SK-N-SH (cell line): Measurements from ENCODE around the gene CADM1. TPM values are rescaled to one million over a fixed set of nuclear protein-coding genes. Genes with fewer than 3 reads are reported as not detected.

ENCODE experiments used
- CTCF ChIA-PET: fragments of 300-600, 350-600 bp; formaldehyde crosslinking; extraction: SDS; loops from one replicate; lab custom pipeline; 2021; lab: Yijun Ruan, JAX
- POLR2A ChIA-PET: fragments of 350-600 bp; sonication (Branson Sonifier 250); formaldehyde crosslinking; extraction: SDS; loops from one replicate; lab custom pipeline; 2020; ENCODE audit warnings: antibody characterized with exemption, inconsistent platforms; lab: Yijun Ruan, JAX
- DNase-seq: peaks from one replicate; pipeline ENCODE4 v3.0.0; 2012
- H2AFZ ChIP-seq: fragments of 200-600 bp; sonication (generic); 2 replicates; pipeline ENCODE4 v1.8.1; 2016; ENCODE audit warnings: antibody characterized with exemption, mild to moderate bottlenecking, low read depth
- H3F3A ChIP-seq: fragments of 200-600 bp; sonication (generic); replicated peaks from 2 replicates; pipeline ENCODE3; 2016; ENCODE audit warnings: antibody characterized with exemption, mild to moderate bottlenecking; ENCODE audit not compliant: insufficient read depth
- H3K27ac ChIP-seq, 2 experiments: fragments of 200-500 bp in 1 of 2; fragments of 200-600 bp in 1 of 2; sonication (Bioruptor generic) in 1 of 2; sonication (generic), shearing (Covaris generic) in 1 of 2; 2 replicates each; pipeline versions ENCODE4 v1.5.1 to v1.6.1; 2014 to 2016; ENCODE audit warnings: low read depth in 2 of 2, inconsistent platforms in 1 of 2, low read length in 1 of 2, mild to moderate bottlenecking in 1 of 2, mixed read lengths in 1 of 2
- H3K27me3 ChIP-seq: fragments of 200-600 bp; sonication (generic), shearing (Covaris generic); 2 replicates; pipeline ENCODE4 v1.6.1; 2016; ENCODE audit warnings: mixed run types; ENCODE audit not compliant: insufficient read depth
- H3K36me3 ChIP-seq, 2 experiments: fragments of 200-500 bp in 1 of 2; fragments of 200-600 bp in 1 of 2; sonication (Bioruptor generic) in 1 of 2; sonication (generic) in 1 of 2; replicated peaks in 1 of 2; 2 replicates each; pipeline versions ENCODE3 to v1.5.1; 2014 to 2016; ENCODE audit warnings: low read length in 1 of 2, mild to moderate bottlenecking in 1 of 2; ENCODE audit not compliant: insufficient read depth in 2 of 2, control insufficient read depth in 1 of 2
- H3K4me1 ChIP-seq, 2 experiments: fragments of 200-500 bp in 1 of 2; fragments of 200-600 bp in 1 of 2; sonication (Bioruptor generic) in 1 of 2; sonication (generic), shearing (Covaris generic) in 1 of 2; 2 replicates each; pipeline versions ENCODE4 v1.5.1 to v1.6.1; 2014 to 2016; ENCODE audit warnings: low read depth in 1 of 2, low read length in 1 of 2, mixed run types in 1 of 2; ENCODE audit not compliant: insufficient read depth in 2 of 2, control insufficient read depth in 1 of 2
- H3K4me2 ChIP-seq: fragments of 200-600 bp; sonication (generic), shearing (Covaris generic); 2 replicates; pipeline ENCODE4 v1.6.1; 2017; ENCODE audit warnings: mixed run types
- H3K4me3 ChIP-seq, 2 experiments: fragments of 200-500 bp in 1 of 2; fragments of 200-600 bp in 1 of 2; sonication (Bioruptor generic) in 1 of 2; sonication (generic), shearing (Covaris generic) in 1 of 2; 2 replicates each; pipeline versions ENCODE4 v1.5.1 to v1.8.1; 2014 to 2016; ENCODE audit warnings: low read depth in 2 of 2, inconsistent platforms in 1 of 2, low read length in 1 of 2, mild to moderate bottlenecking in 1 of 2, mixed read lengths in 1 of 2, moderate library complexity in 1 of 2
- H3K79me2 ChIP-seq: fragments of 200-600 bp; sonication (generic); 2 replicates; pipeline ENCODE4 v1.8.1; 2017; ENCODE audit warnings: mild to moderate bottlenecking; ENCODE audit not compliant: insufficient read depth
- H3K9ac ChIP-seq: fragments of 200-600 bp; sonication (generic); 2 replicates; pipeline ENCODE4 v1.6.1; 2017; ENCODE audit warnings: mixed run types
- H3K9me2 ChIP-seq: fragments of 200-600 bp; sonication (generic); 2 replicates; pipeline ENCODE4 v1.6.1; 2017; ENCODE audit warnings: mixed run types
- H3K9me3 ChIP-seq: fragments of 200-600 bp; sonication (generic); 2 replicates; pipeline ENCODE4 v1.6.1; 2017; ENCODE audit warnings: mixed run types, mild to moderate bottlenecking, moderate library complexity
- H4K20me1 ChIP-seq: fragments of 200-600 bp; sonication (generic); 2 replicates; pipeline ENCODE4 v1.6.1; 2017; ENCODE audit warnings: mild to moderate bottlenecking, mixed run types; ENCODE audit not compliant: insufficient read depth
- CTCF ChIP-seq: fragments of 200-600 bp; sonication (generic); IDR thresholded peaks from 2 replicates; pipeline ENCODE4 v1.6.1; 2017; ENCODE audit warnings: antibody characterized with exemption, mild to moderate bottlenecking, moderate library complexity
- ELF1 ChIP-seq: IDR thresholded peaks from 2 replicates; pipeline ENCODE4 v1.4.0; 2012
- EP300 ChIP-seq, 2 experiments: IDR thresholded peaks; 2 replicates each; pipeline versions ENCODE4 v1.4.0 to v1.6.1; 2012; ENCODE audit warnings: borderline replicate concordance in 1 of 2, low read depth in 1 of 2, low read length in 1 of 2
- FOXJ3 ChIP-seq: sonication (generic); formaldehyde crosslinking; IDR thresholded peaks from 2 replicates; pipeline ENCODE4 v1.5.1; 2020; ENCODE audit warnings: mild to moderate bottlenecking, missing genetic modification reagents
- GABPA ChIP-seq: IDR thresholded peaks from 2 replicates; pipeline ENCODE4 v1.4.0; 2012; ENCODE audit warnings: low read depth, mild to moderate bottlenecking
- GATA2 ChIP-seq: sonication (generic); formaldehyde crosslinking; IDR thresholded peaks from 2 replicates; pipeline ENCODE4 v1.5.0; 2020; ENCODE audit warnings: mild to moderate bottlenecking, missing genetic modification reagents
- JUND ChIP-seq: IDR thresholded peaks from 2 replicates; pipeline ENCODE4 v1.4.0; 2012
- MAX ChIP-seq: IDR thresholded peaks from 2 replicates; pipeline ENCODE4 v1.4.0; 2012; ENCODE audit warnings: low read depth
- NRF1 ChIP-seq: IDR thresholded peaks from 2 replicates; pipeline ENCODE4 v1.6.1; 2012; ENCODE audit warnings: low read depth, mild to moderate bottlenecking, low read length
- POLR2AphosphoS5 ChIP-seq: IDR thresholded peaks from 2 replicates; pipeline ENCODE4 v1.6.1; 2012; ENCODE audit warnings: low read depth, low read length
- RAD21 ChIP-seq: IDR thresholded peaks from 2 replicates; pipeline ENCODE4 v1.6.1; 2012; ENCODE audit warnings: mild to moderate bottlenecking, low read length
- RCOR1 ChIP-seq: fragments of 150-350 bp; IDR thresholded peaks from 2 replicates; pipeline ENCODE4 v1.6.1; 2017; ENCODE audit warnings: antibody characterized with exemption, low read length
- RFX5 ChIP-seq: IDR thresholded peaks from 2 replicates; pipeline ENCODE4 v1.6.1; 2012; ENCODE audit warnings: mild to moderate bottlenecking, improper control_type of control experiment, low read length
- SMC3 ChIP-seq: IDR thresholded peaks from 2 replicates; pipeline ENCODE4 v1.6.1; 2012; ENCODE audit warnings: low read depth, low read length, improper control_type of control experiment
- TEAD4 ChIP-seq: IDR thresholded peaks from 2 replicates; pipeline ENCODE4 v1.4.0; 2012; ENCODE audit warnings: mild to moderate bottlenecking, borderline replicate concordance; ENCODE audit not compliant: insufficient read depth
- USF1 ChIP-seq: IDR thresholded peaks from 2 replicates; pipeline ENCODE4 v1.4.0; 2012; ENCODE audit warnings: low read depth, borderline replicate concordance
- ZBTB33 ChIP-seq: IDR thresholded peaks from 2 replicates; pipeline ENCODE4 v1.4.0; 2012; ENCODE audit warnings: low read depth, borderline replicate concordance
- WGBS: methylation state at CpG from one replicate; pipeline ENCODE4 v1.1.6; 2017; ENCODE audit warnings: low lambda C conversion rate; 5-methylcytosine and 5-hydroxymethylcytosine counted together
- polyA plus RNA-seq, 3 experiments: library from polyadenylated mRNA; depleted of rRNA; stranded (reverse); fragments of >200 nt; gene quantifications; 2 replicates each; pipeline ENCODE4 v1.2.3, GENCODE V29; 2012

CADM1 gene
- polyA plus RNA-seq, 1 of the 3 experiments (the other 2 are of a cell fraction) = 7.9 TPM

GRCh38 chr11:115190196-115190595 lies 314.0 kb downstream of the CADM1 start:
- H3K9ac ChIP-seq = no peak overlapping the region
- peaks cover 0 to 2% of the 10 kb centered on the region in 2 experiments for H3K36me3 ChIP-seq
- no peak overlapping the region for H3K4me2 ChIP-seq
- ChIA-PET POLR2A (no interaction called here), CTCF (interaction anchor here (1.3 kb wide), 1 partner anchor 20 kb away, joined by 5 read pairs; no protein-coding TSS in a partner anchor)
- no peaks in the 10 kb centered on the region for H3K79me2 ChIP-seq
- WGBS = 91% methylated on average over 1 of the region's 1 CpG
- H3K9me3 ChIP-seq = no peaks in the 10 kb centered on the region
- no peak for TF ChIP-seq CTCF
- no peak for TF ChIP-seq GABPA
- TF ChIP-seq RAD21 = no peak
- no peak for TF ChIP-seq JUND
- TF ChIP-seq MAX = no peak
- TF ChIP-seq NRF1 = no peak
- no peak for TF ChIP-seq RFX5
- TF ChIP-seq EP300 (IDR thresholded peaks at IDR 0.05; ENCODE audit: borderline replicate concordance in 1 of 2, low read depth in 1 of 2, low read length in 1 of 2) = no peak
- TF ChIP-seq POLR2AphosphoS5 = no peak
- no peak for TF ChIP-seq GATA2 (CRISPR knock-in tag)
- H3K4me1 ChIP-seq = no peaks in the 10 kb centered on the region; a peak in 1 of 4 replicates
- DNase-seq = no peak
- no peak overlapping the region for H2AFZ ChIP-seq
- H4K20me1 ChIP-seq = no peaks in the 10 kb centered on the region
- H3F3A ChIP-seq = no peaks in the 10 kb centered on the region
- H3K27me3 ChIP-seq = no peaks in the 10 kb centered on the region
- H3K4me3 ChIP-seq = no peak overlapping the region
- H3K27ac ChIP-seq = no peak overlapping the region
- H3K9me2 ChIP-seq = no peaks in the 10 kb centered on the region

- CTCF ChIA-PET = interaction anchor here (0.9 to 1.9 kb wide), 2 partner anchors 8 kb away, joined by 4 to 9 read pairs; no protein-coding TSS in a partner anchor
- no peak for DNase-seq
- H4K20me1 ChIP-seq = no peaks in the 10 kb centered on the region
- no peaks in the 10 kb centered on the region for H3K27me3 ChIP-seq
- H3F3A ChIP-seq = no peaks in the 10 kb centered on the region
- no peaks in the 10 kb centered on the region for H3K79me2 ChIP-seq
- H2AFZ ChIP-seq = no peak overlapping the region
- WGBS = 72% methylated on average over 4 of the region's 4 CpGs
- POLR2A ChIA-PET = no interaction called here
- H3K9ac ChIP-seq = no peak overlapping the region
- H3K36me3 ChIP-seq = peaks cover 0 to 1% of the 10 kb centered on the region in 2 experiments
- no peaks in the 10 kb centered on the region for H3K9me2 ChIP-seq
- TF ChIP-seq RCOR1 (no peak), GABPA (no peak), ZBTB33 (no peak), SMC3 (no peak), USF1 (no peak), TEAD4 (no peak), FOXJ3 (CRISPR knock-in tag) (no peak), RAD21 (no peak), ELF1 (no peak), MAX (no peak)
- no peak overlapping the region for H3K4me2 ChIP-seq
- no peaks in the 10 kb centered on the region; a peak in 1 of 4 replicates for H3K4me1 ChIP-seq
- H3K9me3 ChIP-seq = no peaks in the 10 kb centered on the region
- no peak overlapping the region for H3K4me3 ChIP-seq
- no peak overlapping the region for H3K27ac ChIP-seq
Measured at GRCh38 chr11:115188898-115189278, 315.3 kb downstream of the CADM1 start.
